Epithelial cell of alveolus of lung (primary cell): ENCODE data around the gene KCND1. TPM values are rescaled to one million over a fixed set of nuclear protein-coding genes. Genes with fewer than 3 reads are reported as not detected.

Experiments used
- total RNA-seq: library from RNA; depleted of rRNA; stranded (reverse); fragments of >200 nt; gene quantifications from 2 replicates; pipeline ENCODE4 v1.2.1, GENCODE V29; 2015

The KCND1 gene
- total RNA-seq = 1.8 and 2.4 TPM in 2 replicates

DNA sequence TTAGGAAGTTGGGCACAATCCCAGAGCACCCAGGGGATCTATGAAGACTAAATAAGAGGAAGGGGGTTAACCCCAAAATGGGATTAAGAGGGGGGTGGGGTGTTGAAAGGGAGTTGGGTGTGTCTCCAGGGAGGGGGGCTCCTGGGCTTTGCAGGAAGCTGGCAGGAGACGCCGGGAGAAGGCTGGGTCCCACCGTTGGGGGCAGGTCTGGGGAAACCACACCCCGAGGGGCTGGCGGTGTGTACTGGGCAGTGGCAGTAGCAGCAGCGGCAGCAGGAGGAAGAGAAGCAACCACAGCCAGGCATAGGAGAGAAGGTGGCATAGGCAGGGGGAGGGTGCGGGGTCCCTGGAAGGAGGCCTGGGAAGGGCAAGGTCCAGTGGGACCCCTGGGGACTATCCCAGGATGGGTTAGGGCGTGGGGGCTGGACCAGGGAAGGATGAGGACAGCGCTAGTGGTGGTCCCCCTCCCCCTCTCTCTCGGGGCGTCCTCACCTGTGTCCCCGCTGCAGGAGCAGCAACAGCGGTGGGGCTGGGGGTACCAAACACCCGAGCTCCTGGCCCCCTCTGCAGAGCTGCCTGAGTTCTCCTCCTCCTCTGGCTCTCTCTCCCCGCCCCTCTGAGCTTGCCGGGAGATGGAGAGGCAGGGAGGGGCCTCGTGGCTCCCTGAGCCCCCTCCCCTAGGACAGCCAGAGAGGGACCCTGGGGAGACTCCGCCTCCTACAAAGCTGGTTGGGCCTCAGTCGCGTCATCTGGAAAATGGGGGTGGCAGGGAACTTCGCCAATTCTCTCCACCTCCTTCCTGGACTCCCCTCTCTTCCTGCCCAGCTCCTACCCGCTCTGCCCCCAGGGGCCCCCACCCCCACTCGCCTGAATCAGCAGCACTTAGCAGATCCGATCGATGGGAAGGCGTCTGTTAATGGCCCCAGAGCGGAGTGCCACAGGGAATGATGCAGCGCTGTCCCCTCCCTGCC is at the start of gene KCND1:
KCND1 (minus strand) TSS at position 596 of the 971 bp plus-strand sequence. CDS start 1,573 bp downstream, outside the sequence.

DNA sequence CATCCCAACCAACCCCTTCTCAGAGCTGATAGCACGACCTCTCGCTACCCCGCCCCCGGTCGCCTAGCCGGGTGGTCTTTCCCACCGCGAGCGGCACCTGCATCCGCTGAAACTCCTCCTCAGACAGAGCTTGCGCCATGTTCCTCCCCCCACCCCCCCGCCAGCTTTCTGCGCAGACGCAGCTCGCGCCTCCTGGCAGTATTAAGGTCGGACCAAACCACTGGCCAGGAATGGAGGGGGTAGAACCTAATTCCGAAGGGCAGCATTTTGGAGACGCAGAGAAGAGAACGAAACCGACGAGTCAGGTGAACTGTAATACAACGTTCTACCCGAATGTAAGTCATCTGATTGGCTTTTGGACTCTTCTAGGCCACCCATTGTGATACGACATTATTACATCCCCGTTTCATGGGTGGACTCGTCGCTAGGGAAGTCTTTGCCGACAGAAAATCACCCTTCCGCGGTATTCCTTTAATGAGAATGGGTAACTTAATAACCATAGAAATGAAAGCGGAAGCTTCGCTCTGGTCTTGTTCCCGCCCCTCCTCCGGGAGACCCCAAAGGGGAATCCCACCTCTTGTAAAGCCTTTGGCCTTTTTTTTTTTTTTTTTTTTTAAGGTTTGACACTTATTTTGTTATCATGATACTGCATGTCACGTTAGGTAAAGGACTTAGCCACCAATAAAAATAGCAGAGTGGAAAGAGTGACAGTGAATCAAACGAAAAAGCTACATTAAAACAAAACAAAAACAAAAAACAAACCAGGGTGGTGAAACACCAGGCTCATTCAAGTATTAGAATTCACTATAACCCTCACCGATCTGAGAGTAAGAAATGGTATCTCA is 30.7 kb upstream of the KCND1 start, which contains the start of gene GRIPAP1:
GRIPAP1 (minus strand) TSS at position 174 of the 845 bp plus-strand sequence; CDS start at position 139, 35 bp downstream.

DNA sequence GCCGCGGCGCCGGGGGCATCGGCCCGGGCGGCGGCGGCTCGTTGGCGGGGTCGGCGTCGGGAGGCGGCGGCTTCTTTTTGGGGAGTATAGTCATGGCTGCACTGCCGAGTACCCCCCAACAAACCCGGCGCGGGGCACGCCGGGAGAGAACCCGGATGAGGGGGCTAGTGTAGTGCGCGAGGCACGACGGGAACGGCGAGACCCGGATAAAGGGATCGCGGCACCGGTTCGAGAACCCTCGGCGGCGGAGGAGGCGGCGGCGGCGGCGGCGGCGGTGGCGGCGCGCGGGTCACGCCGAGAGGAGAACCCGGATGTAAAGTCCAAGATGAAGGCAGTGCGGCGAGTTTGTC is 14.2 kb downstream of the KCND1 start, which contains the start of gene OTUD5:
OTUD5 (minus strand) TSS at position 131 of the 350 bp plus-strand sequence; CDS start at position 94, 37 bp downstream.

DNA sequence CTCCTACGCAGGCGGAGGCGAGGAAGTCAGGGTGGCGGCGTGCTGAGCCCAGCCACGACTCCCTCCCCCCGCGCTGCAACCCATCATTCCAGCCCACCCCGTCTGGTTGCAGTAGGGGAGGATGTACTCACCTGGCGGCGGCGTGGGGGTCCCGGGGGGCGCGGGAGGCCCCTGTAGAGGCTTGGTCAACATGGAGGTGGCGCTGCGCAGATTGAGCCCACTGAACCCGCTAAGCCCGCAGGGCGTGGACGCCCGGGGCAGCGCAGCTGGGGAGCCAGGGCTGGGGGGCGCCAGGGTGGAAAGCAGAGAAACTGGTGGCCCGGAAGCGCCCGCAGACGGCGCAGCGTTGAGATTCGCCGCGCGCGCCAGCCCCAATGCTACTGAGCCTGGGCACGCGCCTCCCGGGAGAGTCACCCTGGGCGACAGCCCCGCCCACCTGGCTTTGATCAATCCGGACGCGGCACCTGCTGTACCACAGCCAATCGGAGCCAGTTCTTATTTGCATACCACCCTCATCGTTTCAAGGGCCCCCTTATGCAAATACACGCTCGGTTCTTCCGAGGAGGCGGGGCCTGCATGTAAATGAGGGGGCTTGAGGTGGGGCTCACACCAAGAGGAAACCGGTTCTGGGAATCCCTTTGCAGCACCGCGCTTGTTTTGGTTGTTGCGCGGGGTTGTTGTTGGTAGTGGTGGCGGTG is 52.9 kb downstream of the KCND1 start, which contains the start of gene PIM2:
PIM2 (minus strand) TSS at position 382 of the 698 bp plus-strand sequence; CDS start at position 192, 190 bp downstream.

DNA sequence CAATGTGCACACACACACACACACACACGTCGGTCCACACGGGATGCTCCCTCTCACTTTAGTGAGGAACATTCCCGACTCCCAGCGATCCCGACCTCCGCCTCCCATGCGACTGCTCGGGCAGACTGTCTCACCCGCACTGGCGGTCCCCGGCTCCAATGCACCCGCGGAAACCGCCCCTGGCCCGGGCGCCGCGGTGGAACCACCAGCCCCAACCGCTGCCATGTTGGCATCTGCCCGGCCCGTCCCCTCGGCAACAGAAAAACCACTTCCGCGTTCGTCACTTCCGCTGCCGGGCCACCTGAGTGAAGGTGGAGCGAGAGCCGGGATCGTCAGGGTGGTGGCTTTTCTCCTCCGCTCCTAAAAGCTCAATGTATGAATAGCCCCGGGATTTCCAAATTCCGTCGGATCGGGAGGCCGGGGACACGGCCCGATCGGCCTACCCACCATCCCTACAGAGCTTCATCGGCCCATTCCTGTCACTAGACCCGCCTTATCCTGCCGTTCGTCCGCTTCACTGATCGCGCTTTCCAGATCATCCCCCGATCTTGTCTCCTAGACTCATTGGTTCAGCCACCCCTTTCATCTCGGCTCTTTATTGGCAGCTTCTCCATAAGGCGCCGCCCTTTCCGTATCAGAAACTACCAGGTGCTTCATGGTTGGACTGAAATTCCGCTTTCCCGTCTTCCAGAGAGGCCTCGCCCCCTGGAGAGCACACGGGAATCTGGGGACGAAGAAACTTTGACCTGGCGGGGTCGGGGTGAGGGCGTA is 60.0 kb downstream of the KCND1 start, which contains the start of gene SLC35A2:
SLC35A2 (minus strand) TSS at position 235 of the 771 bp plus-strand sequence; CDS start at position 225, 10 bp downstream.

Other genes starting within 250 kb of the KCND1 start
- not detected in 2 replicates for gene GLOD5, start 210.1 kb downstream of the KCND1 start, total RNA-seq
- gene GATA1, start 185.3 kb downstream of the KCND1 start, total RNA-seq = not detected in 2 replicates
- 24.8 and 42.2 TPM in 2 replicates for gene HDAC6, start 169.8 kb downstream of the KCND1 start, total RNA-seq
- not detected in 2 replicates for gene ERAS, start 145.3 kb downstream of the KCND1 start, total RNA-seq
- gene PCSK1N, start 136.2 kb downstream of the KCND1 start, total RNA-seq = 0.65 and 3.2 TPM in 2 replicates
- gene TIMM17B, start 74.1 kb downstream of the KCND1 start, total RNA-seq = 39.6 and 61.8 TPM in 2 replicates
- 50.2 and 53.3 TPM in 2 replicates for gene PQBP1, start 73.9 kb downstream of the KCND1 start, total RNA-seq
- 27.7 and 39.3 TPM in 2 replicates for gene SLC35A2, start 60.2 kb downstream of the KCND1 start, total RNA-seq
- gene PIM2, start 52.8 kb downstream of the KCND1 start, total RNA-seq = 7.7 and 10.3 TPM in 2 replicates
- 28.5 and 42.8 TPM in 2 replicates for gene OTUD5, start 14.2 kb downstream of the KCND1 start, total RNA-seq
- gene GRIPAP1, start 30.4 kb upstream of the KCND1 start, total RNA-seq = 14.3 and 14.9 TPM in 2 replicates
- 57.7 and 85.8 TPM in 2 replicates for gene TFE3, start 71.5 kb upstream of the KCND1 start, total RNA-seq
- 1.4 and 4.0 TPM in 2 replicates for gene CCDC120, start 87.2 kb upstream of the KCND1 start, total RNA-seq
- 27.6 and 31.5 TPM in 2 replicates for gene PRAF2, start 102.2 kb upstream of the KCND1 start, total RNA-seq
- 58.1 and 64.8 TPM in 2 replicates for gene WDR45, start 108.0 kb upstream of the KCND1 start, total RNA-seq
- 23.1 and 25.0 TPM in 2 replicates for gene GPKOW, start 151.9 kb upstream of the KCND1 start, total RNA-seq
- gene MAGIX, start 190.9 kb upstream of the KCND1 start, total RNA-seq = 0.40 and 3.4 TPM in 2 replicates
- gene PLP2, start 200.1 kb upstream of the KCND1 start, total RNA-seq = 59.4 and 80.9 TPM in 2 replicates
- gene PRICKLE3, start 214.5 kb upstream of the KCND1 start, total RNA-seq = 9.4 and 20.1 TPM in 2 replicates
- 0.13 TPM in 1 of 2 replicates, not detected in the other for gene SYP, start 228.3 kb upstream of the KCND1 start, total RNA-seq